Ovary (tissue), 9 donors: Measurements from ENCODE around the gene RPS6KA6. TPM values are rescaled to one million over a fixed set of nuclear protein-coding genes. Genes with fewer than 3 reads are reported as not detected.

Experiments used
- DNase-seq, 5 donors: peaks; one replicate each; pipeline ENCODE4 v3.0.0-alpha.2; 2019 to 2020
- H3K27ac ChIP-seq, 2 donors: fragments of 200-600 bp; one replicate each; pipeline versions ENCODE4 v1.5.1 to v1.8.0; 2019 to 2022
- H3K27me3 ChIP-seq: fragments of 200-600 bp; one replicate; pipeline ENCODE4 v1.8.0; 2022
- H3K36me3 ChIP-seq: fragments of 200-600 bp; sonication (generic); one replicate; pipeline ENCODE4 v1.5.1; 2019
- H3K4me1 ChIP-seq: one replicate; pipeline ENCODE4 v1.8.1; 2013; ENCODE audit warnings: mild to moderate bottlenecking, moderate library complexity; ENCODE audit not compliant: insufficient read depth
- H3K4me3 ChIP-seq: fragments of 200-600 bp; sonication (generic); one replicate; pipeline ENCODE4 v1.5.1; 2017
- H3K9me3 ChIP-seq, 2 donors: fragments of 200-600 bp in 1 of 2; sonication (generic) in 1 of 2; one replicate each; pipeline versions ENCODE4 v1.5.1 to v1.8.1; 2013 to 2019; ENCODE audit warnings: mild to moderate bottlenecking in 1 of 2, moderate library complexity in 1 of 2
- EP300 ChIP-seq: sonication (generic); formaldehyde crosslinking; IDR thresholded peaks from one replicate; pipeline ENCODE4 v1.6.1; 2017; ENCODE audit warnings: antibody characterized with exemption
- POLR2A ChIP-seq: fragments of 450-650 bp; IDR thresholded peaks from one replicate; pipeline ENCODE4 v1.6.1; 2017; ENCODE audit warnings: antibody characterized with exemption, mild to moderate bottlenecking, moderate library complexity
- WGBS, 3 donors: extraction: QIAGEN DNeasy Blood & Tissue Kit in 1 of 3; methylation state at CpG; one replicate each; pipeline versions ENCODE4 v1.1.5 to v1.1.7; 2013 to 2017; 5-methylcytosine and 5-hydroxymethylcytosine counted together
- intact Hi-C, 4 donors: fragments of 100-400 bp; cut with DNase I; formaldehyde crosslinking; loops; one replicate each; pipeline versions ENCODE4 v1.11.0 to v1.15.1; 2022 to 2023
- polyA plus RNA-seq, 2 donors: library from polyadenylated mRNA; stranded (reverse); fragments of 200-250 nt in 1 of 2; fragments of 350-450 nt in 1 of 2; fragmentation: Illumina TruSeq in 1 of 2; extraction: RNeasy Lipid Tissue Mini Kit (QIAGEN cat#74804) in 1 of 2; gene quantifications; one replicate each; pipeline ENCODE4 v1.2.3, GENCODE V29; 2013 to 2014
- total RNA-seq, 7 donors: library from RNA; depleted of rRNA in 2 of 7; stranded (reverse); fragments of >200 nt in 2 of 7; fragmentation: NEBNext Ultra II Directional in 3 of 7; extraction: Animal tissue kit (Norgen Biotek cat#: 25700) in 3 of 7; gene quantifications; one replicate each; pipeline versions ENCODE4 v1.1.0 to v1.2.4, GENCODE V29; 2016 to 2023
- TF ChIP-seq, protein P1 (sequence below), 3 donors: fragments of 450-650 bp in 2 of 3; fragments of 200-600 bp in 1 of 3; IDR thresholded peaks; one replicate each; pipeline versions ENCODE4 v1.5.1 to v1.8.0; 2016 to 2022; ENCODE audit warnings: antibody characterized with exemption in 3 of 3, mild to moderate bottlenecking in 1 of 3
- donor health status: DM: no; HTN: no; CAD: no; lungs with moderate emphysema.
- donor health status: DM: no; HTN: no; CAD: no.
- donor health status: Bipolar disorder and iron deficiency.
- donor health status: DM: yes; HTN: yes; CAD: no.
- donor health status: DM: no; HTN: no; CAD: no.
- donor health status: DM: yes; HTN: yes; CAD: no.

RPS6KA6 gene
- total and polyA plus RNA-seq, 9 donors = 1.5 to 9.3 (median 7.4) TPM

DNA sequence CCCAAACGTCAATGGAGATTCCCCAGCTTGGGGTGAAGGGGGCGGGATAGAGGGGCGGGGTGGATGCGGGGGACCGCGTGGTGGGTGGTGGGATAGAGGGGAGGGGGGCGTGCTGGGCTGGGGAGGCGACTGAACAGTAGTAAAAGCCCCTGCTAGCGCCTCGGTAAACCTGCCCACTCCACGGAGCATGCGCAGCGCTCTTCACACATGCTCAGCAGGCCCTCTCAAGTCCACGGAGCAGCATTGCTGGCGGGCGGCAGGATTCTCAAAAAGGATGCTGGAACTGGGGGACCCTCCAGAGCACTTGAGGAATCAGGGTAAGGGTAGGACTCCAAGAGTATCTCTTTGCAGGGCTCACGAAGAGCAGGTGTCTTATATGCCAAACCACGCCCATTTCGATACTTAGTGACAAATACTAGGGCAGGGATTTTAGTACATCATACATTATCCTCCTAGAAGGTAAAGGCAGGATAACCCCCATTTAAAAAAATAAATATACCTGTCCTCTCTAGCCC lies 378 bp upstream of the RPS6KA6 start:
- Histone ChIP-seq H3K27me3 (no peaks in the 10 kb centered on the region), H3K4me1 (no peaks in the 10 kb centered on the region), H3K36me3 (no peaks in the 10 kb centered on the region), H3K4me3 (peak overlapping the region; percentile 60), H3K27ac (peak overlapping the region; percentile 83 to 85), H3K9me3 (no peaks in the 10 kb centered on the region)
- TF ChIP-seq, protein P1, sequence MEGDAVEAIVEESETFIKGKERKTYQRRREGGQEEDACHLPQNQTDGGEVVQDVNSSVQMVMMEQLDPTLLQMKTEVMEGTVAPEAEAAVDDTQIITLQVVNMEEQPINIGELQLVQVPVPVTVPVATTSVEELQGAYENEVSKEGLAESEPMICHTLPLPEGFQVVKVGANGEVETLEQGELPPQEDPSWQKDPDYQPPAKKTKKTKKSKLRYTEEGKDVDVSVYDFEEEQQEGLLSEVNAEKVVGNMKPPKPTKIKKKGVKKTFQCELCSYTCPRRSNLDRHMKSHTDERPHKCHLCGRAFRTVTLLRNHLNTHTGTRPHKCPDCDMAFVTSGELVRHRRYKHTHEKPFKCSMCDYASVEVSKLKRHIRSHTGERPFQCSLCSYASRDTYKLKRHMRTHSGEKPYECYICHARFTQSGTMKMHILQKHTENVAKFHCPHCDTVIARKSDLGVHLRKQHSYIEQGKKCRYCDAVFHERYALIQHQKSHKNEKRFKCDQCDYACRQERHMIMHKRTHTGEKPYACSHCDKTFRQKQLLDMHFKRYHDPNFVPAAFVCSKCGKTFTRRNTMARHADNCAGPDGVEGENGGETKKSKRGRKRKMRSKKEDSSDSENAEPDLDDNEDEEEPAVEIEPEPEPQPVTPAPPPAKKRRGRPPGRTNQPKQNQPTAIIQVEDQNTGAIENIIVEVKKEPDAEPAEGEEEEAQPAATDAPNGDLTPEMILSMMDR (IDR thresholded peaks at IDR 0.05) = no peak
- TF ChIP-seq EP300 = no peak
- no peak for TF ChIP-seq POLR2A
- intact Hi-C loops = no loop called here
- WGBS, 3 donors = 21 to 34% (median 30%) methylated on average over 19 of the region's 19 CpGs
- peak; percentile 65 to 80 (median 73) for DNase-seq

DNA sequence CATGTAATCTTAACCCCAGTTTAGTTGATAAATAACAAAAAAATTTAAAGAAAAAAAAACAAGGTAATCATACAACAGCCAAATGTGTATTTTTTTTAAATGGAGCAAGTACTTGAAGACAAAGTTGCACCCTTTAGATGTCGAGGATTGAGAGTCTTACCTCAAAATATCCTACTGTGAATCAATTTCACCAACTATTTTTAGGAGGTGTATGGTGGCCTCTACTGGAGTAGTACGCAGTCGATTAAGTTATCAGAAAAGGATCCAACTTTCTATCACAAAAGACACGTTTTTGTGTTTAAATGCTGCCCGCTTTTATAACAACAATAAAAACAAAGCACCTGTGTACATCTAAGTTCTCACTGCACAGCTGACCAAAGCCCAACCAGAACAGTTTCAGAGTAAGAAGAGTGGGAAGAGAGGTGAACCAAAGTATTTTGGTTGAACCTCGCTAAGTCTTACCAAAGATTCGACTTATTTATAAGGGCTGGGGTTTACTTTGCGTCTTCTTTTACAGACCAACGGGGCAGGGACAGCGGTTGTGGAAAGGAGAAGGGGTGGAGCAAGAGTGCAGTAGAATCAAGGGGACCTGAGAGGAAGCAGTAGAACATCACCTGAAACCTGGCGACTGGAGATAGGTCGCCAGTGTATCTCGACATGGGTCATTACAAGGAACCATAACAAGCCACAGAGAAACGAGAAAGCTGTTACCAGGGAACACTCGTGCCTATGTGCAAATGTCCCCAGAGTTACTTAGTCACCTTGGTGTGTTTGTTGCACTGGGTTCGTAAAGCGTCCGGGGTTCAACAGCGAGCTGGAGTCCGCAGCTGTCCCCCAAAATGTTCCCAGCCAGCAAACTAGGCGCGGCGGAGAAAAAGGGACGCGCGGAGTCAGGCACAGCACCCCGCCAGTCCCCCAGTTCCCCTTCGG lies 1.1 kb downstream of the RPS6KA6 start:
- 25 to 39% (median 30%) methylated on average over 28 of the region's 28 CpGs for WGBS, 3 donors

DNA sequence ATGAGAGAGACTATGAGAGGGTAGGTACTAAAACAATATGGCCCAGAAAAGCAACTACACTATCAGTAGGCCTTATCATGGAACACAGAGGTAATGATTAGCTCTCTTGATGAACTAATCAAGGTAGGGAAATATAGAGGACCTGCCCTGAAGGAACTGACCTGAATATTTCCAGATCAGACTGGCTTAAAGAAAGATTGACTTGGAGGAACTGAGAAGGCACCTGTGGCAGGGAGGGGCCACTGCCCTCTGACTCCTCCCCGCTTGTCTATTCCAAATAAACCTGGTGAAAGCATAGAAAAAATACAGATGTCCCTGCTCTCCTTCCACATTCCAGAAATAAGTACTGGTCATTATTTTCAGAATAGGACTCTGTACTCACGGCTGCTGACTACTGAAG lies 5.5 kb downstream of the RPS6KA6 start:
- DNase-seq = no peak
- Histone ChIP-seq H3K4me3 (no peak overlapping the region), H3K27ac (no peak overlapping the region), H3K4me1 (no peaks in the 10 kb centered on the region), H3K36me3 (no peaks in the 10 kb centered on the region), H3K9me3 (no peaks in the 10 kb centered on the region), H3K27me3 (no peaks in the 10 kb centered on the region)
- intact Hi-C loops = no loop called here
- no peak for TF ChIP-seq POLR2A
- TF ChIP-seq, protein P1 (IDR thresholded peaks at IDR 0.05) = no peak
- no peak for TF ChIP-seq EP300
- 63 to 74% (median 71%) methylated on average over 2 of the region's 2 CpGs for WGBS, 3 donors

More for the DNA sequence above, 1.1 kb downstream of the RPS6KA6 start:
- Histone ChIP-seq H3K36me3 (no peaks in the 10 kb centered on the region), H3K4me3 (peak overlapping the region; percentile 60), H3K4me1 (no peaks in the 10 kb centered on the region), H3K9me3 (no peaks in the 10 kb centered on the region), H3K27ac (peak overlapping the region; percentile 83 to 85), H3K27me3 (no peaks in the 10 kb centered on the region)
- intact Hi-C loops = no loop called here
- no peak for DNase-seq
- TF ChIP-seq, protein P1 (IDR thresholded peaks at IDR 0.05) = no peak
- TF ChIP-seq POLR2A (no peak), EP300 (no peak)

DNA sequence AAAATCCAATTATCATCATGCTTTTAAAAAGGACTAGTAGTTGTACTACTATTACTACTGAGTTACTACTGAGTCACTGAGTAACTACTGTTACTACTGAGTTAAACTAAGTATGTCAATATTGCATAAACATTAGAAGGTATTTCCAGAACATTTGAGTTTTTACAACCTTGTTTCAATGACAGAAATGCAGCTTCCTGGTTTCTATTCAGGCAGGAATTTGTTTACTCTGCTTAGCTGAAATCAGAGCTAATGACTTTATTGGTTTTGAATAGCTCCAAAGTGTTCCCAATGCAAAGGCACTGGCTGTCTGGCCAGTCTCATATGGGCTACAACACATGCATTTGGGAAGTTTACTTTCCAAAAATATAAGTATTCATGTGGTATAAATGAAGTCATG lies 12.0 kb downstream of the RPS6KA6 start:
- Histone ChIP-seq H3K4me1 (no peaks in the 10 kb centered on the region), H3K4me3 (no peak overlapping the region), H3K36me3 (no peaks in the 10 kb centered on the region), H3K9me3 (no peaks in the 10 kb centered on the region), H3K27ac (no peak overlapping the region), H3K27me3 (no peaks in the 10 kb centered on the region)
- TF ChIP-seq POLR2A (no peak), EP300 (no peak)
- TF ChIP-seq, protein P1 (IDR thresholded peaks at IDR 0.05) = no peak
- DNase-seq = no peak
- intact Hi-C loops = no loop called here
